ENCODE measurements around the gene CD7. TPM values are rescaled to one million over a fixed set of nuclear protein-coding genes. Genes with fewer than 3 reads are reported as not detected.
A peak's percentile ranks its signal among the peaks of the same experiment; 100 is the strongest.

The CD7 gene
- total and polyA plus RNA-seq, 9 of the 15 experiments (the other 6 are each of a cell fraction or from before 2014, with no cell fraction given), result 0.21 to 0.35 TPM; not detected in 7

DNA sequence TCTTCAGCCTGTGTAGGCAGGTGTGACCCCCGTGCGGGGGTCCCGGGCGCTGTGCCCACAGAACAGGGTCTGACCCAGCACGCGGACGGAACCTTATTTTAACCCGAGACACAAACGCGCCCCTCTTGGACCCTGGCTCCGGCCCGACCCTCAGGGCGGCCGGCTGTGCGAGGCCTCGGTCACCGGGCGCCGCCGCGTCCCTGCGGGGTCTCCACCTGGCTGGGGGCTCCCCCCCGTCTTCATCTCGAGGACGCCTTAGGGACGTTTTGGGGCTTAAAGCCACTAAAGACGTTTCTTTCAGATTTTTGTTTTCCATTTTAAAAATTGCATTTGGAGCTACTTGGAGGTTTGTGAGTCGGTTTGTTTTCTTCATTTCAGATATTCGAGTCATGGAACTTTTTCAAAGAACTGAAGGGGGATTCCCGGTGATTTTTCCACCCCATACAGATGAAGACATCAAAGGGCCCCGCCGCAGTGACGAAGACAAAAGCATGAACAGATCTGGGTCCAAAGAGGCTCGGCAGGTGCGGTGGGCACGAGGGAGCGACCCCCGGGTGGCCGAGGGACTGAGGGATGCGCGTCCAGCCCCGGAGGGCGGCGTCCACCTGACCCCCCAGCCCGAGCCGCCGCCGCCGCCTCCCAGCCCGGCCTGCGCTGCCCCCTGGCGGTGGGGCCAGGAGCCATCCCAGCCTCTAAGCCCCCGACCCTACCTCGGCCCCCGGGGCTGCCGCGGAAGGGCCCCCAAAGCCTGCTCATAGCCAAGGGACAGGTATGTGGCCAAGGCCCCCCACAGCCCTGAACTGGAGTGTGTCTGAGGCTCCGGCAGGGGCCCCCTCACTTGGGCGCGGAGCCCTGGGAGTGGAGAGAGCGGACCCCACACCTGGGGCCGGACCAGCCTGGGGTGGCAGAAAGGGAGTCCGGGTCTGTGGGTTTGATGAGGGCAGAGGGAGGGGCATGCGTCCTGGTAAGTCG is 3.8 kb upstream of the CD7 start (continued):
- TF ChIP-seq, protein P1, sequence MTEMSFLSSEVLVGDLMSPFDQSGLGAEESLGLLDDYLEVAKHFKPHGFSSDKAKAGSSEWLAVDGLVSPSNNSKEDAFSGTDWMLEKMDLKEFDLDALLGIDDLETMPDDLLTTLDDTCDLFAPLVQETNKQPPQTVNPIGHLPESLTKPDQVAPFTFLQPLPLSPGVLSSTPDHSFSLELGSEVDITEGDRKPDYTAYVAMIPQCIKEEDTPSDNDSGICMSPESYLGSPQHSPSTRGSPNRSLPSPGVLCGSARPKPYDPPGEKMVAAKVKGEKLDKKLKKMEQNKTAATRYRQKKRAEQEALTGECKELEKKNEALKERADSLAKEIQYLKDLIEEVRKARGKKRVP (CRISPR knock-in tag; IDR thresholded peaks at IDR 0.05), result no peak
- TF ChIP-seq CTBP1 (IDR thresholded peaks at IDR 0.05; ENCODE audit: borderline replicate concordance), result peak; percentile 57; the same call in 1 of the 2 replicates
- TF ChIP-seq HDAC1 (IDR thresholded peaks at IDR 0.05), result no peak
- TF ChIP-seq ESRRB (CRISPR knock-in tag; IDR thresholded peaks at IDR 0.05; ENCODE audit: borderline replicate concordance), result no peak
- no peak for TF ChIP-seq PTTG1 (tag; IDR thresholded peaks at IDR 0.05; ENCODE audit: low read depth)
- no peak for TF ChIP-seq PURB (CRISPR knock-in tag; IDR thresholded peaks at IDR 0.05; ENCODE audit: low read depth)
- no peak for TF ChIP-seq TEAD1 (CRISPR knock-in tag; IDR thresholded peaks at IDR 0.05)
- TF ChIP-seq GATAD2B (IDR thresholded peaks at IDR 0.05; ENCODE audit: borderline replicate concordance), result peak; percentile 16; the same call in 1 of the 2 replicates
- TF ChIP-seq PRMT5 (CRISPR knock-in tag; IDR thresholded peaks at IDR 0.05), result no peak
- TF ChIP-seq ZNF232 (CRISPR knock-in tag; IDR thresholded peaks at IDR 0.05), result no peak
- TF ChIP-seq, protein P2, sequence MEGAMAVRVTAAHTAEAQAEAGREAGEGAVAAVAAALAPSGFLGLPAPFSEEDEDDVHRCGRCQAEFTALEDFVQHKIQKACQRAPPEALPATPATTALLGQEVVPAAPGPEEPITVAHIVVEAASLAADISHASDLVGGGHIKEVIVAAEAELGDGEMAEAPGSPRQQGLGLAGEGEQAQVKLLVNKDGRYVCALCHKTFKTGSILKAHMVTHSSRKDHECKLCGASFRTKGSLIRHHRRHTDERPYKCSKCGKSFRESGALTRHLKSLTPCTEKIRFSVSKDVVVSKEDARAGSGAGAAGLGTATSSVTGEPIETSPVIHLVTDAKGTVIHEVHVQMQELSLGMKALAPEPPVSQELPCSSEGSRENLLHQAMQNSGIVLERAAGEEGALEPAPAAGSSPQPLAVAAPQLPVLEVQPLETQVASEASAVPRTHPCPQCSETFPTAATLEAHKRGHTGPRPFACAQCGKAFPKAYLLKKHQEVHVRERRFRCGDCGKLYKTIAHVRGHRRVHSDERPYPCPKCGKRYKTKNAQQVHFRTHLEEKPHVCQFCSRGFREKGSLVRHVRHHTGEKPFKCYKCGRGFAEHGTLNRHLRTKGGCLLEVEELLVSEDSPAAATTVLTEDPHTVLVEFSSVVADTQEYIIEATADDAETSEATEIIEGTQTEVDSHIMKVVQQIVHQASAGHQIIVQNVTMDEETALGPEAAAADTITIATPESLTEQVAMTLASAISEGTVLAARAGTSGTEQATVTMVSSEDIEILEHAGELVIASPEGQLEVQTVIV (CRISPR knock-in tag; IDR thresholded peaks at IDR 0.05; ENCODE audit: borderline replicate concordance), result no peak
- TF ChIP-seq STAT5A (IDR thresholded peaks at IDR 0.05; ENCODE audit: borderline replicate concordance, low read length), result no peak
- no peak for TF ChIP-seq ZNF785 (CRISPR knock-in tag; IDR thresholded peaks at IDR 0.05)
- TF ChIP-seq, protein P3, sequence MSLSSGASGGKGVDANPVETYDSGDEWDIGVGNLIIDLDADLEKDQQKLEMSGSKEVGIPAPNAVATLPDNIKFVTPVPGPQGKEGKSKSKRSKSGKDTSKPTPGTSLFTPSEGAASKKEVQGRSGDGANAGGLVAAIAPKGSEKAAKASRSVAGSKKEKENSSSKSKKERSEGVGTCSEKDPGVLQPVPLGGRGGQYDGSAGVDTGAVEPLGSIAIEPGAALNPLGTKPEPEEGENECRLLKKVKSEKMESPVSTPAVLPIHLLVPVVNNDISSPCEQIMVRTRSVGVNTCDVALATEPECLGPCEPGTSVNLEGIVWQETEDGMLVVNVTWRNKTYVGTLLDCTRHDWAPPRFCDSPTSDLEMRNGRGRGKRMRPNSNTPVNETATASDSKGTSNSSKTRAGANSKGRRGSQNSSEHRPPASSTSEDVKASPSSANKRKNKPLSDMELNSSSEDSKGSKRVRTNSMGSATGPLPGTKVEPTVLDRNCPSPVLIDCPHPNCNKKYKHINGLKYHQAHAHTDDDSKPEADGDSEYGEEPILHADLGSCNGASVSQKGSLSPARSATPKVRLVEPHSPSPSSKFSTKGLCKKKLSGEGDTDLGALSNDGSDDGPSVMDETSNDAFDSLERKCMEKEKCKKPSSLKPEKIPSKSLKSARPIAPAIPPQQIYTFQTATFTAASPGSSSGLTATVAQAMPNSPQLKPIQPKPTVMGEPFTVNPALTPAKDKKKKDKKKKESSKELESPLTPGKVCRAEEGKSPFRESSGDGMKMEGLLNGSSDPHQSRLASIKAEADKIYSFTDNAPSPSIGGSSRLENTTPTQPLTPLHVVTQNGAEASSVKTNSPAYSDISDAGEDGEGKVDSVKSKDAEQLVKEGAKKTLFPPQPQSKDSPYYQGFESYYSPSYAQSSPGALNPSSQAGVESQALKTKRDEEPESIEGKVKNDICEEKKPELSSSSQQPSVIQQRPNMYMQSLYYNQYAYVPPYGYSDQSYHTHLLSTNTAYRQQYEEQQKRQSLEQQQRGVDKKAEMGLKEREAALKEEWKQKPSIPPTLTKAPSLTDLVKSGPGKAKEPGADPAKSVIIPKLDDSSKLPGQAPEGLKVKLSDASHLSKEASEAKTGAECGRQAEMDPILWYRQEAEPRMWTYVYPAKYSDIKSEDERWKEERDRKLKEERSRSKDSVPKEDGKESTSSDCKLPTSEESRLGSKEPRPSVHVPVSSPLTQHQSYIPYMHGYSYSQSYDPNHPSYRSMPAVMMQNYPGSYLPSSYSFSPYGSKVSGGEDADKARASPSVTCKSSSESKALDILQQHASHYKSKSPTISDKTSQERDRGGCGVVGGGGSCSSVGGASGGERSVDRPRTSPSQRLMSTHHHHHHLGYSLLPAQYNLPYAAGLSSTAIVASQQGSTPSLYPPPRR (CRISPR knock-in tag; IDR thresholded peaks at IDR 0.05; ENCODE audit: borderline replicate concordance), result no peak
- TF ChIP-seq, protein P4, sequence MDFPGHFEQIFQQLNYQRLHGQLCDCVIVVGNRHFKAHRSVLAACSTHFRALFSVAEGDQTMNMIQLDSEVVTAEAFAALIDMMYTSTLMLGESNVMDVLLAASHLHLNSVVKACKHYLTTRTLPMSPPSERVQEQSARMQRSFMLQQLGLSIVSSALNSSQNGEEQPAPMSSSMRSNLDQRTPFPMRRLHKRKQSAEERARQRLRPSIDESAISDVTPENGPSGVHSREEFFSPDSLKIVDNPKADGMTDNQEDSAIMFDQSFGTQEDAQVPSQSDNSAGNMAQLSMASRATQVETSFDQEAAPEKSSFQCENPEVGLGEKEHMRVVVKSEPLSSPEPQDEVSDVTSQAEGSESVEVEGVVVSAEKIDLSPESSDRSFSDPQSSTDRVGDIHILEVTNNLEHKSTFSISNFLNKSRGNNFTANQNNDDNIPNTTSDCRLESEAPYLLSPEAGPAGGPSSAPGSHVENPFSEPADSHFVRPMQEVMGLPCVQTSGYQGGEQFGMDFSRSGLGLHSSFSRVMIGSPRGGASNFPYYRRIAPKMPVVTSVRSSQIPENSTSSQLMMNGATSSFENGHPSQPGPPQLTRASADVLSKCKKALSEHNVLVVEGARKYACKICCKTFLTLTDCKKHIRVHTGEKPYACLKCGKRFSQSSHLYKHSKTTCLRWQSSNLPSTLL (IDR thresholded peaks at IDR 0.05), result no peak
- no peak for TF ChIP-seq RFX5 (IDR thresholded peaks at IDR 0.05; ENCODE audit: low read depth, low read length)
- no peak for TF ChIP-seq HNRNPLL (IDR thresholded peaks at IDR 0.05; ENCODE audit: low read depth, low read length, poor library complexity, severe bottlenecking)

Measured in K562 (cell line).